H9 (cell line): ENCODE data around the gene OGFR. TPM values are rescaled to one million over a fixed set of nuclear protein-coding genes. Genes with fewer than 3 reads are reported as not detected.

ENCODE experiments used
- DNase-seq: peaks from one replicate; pipeline ENCODE4 v3.0.0-alpha.2; 2017
- H2AFZ ChIP-seq: one replicate; pipeline ENCODE4 v1.6.1; 2013; ENCODE audit warnings: mild to moderate bottlenecking, low read length, control low read depth, moderate library complexity
- H2AK5ac ChIP-seq: 2 replicates; pipeline ENCODE4 v1.6.1; 2013; ENCODE audit warnings: low read length, control low read depth, mixed read lengths; ENCODE audit not compliant: insufficient read length
- H2BK120ac ChIP-seq: one replicate; pipeline ENCODE4 v1.6.1; 2013; ENCODE audit warnings: low read depth, mild to moderate bottlenecking, low read length, control low read depth, inconsistent platforms; ENCODE audit not compliant: poor library complexity, severe bottlenecking
- H2BK12ac ChIP-seq: 2 replicates; pipeline ENCODE4 v1.6.1; 2013; ENCODE audit warnings: low read length, control low read depth, mixed read lengths, low read depth; ENCODE audit not compliant: insufficient read length
- H2BK15ac ChIP-seq: 2 replicates; pipeline ENCODE4 v1.6.1; 2013; ENCODE audit warnings: low read depth, low read length, control low read depth
- H2BK20ac ChIP-seq: one replicate; pipeline ENCODE4 v1.6.1; 2013; ENCODE audit warnings: low read depth, mild to moderate bottlenecking, low read length, control low read depth, inconsistent platforms; ENCODE audit not compliant: poor library complexity, severe bottlenecking
- H2BK5ac ChIP-seq: 2 replicates; pipeline ENCODE4 v1.6.1; 2013; ENCODE audit warnings: low read length, control low read depth, mixed read lengths; ENCODE audit not compliant: insufficient read length
- H3K14ac ChIP-seq: 2 replicates; pipeline ENCODE4 v1.6.1; 2013; ENCODE audit warnings: low read length, control low read depth; ENCODE audit not compliant: insufficient read depth
- H3K18ac ChIP-seq: 2 replicates; pipeline ENCODE4 v1.6.1; 2013; ENCODE audit warnings: low read depth, mild to moderate bottlenecking, mixed read lengths, low read length, control low read depth; ENCODE audit not compliant: insufficient read length
- H3K23ac ChIP-seq: 2 replicates; pipeline ENCODE4 v1.6.1; 2013; ENCODE audit warnings: low read length, control low read depth, mixed read lengths, low read depth; ENCODE audit not compliant: insufficient read length
- H3K23me2 ChIP-seq: 2 replicates; pipeline ENCODE4 v1.6.1; 2013; ENCODE audit warnings: low read depth, mild to moderate bottlenecking, mixed read lengths, low read length, control low read depth; ENCODE audit not compliant: insufficient read length, poor library complexity, severe bottlenecking
- H3K27ac ChIP-seq: 2 replicates; pipeline ENCODE4 v1.5.1; 2013; ENCODE audit warnings: low read length, control low read depth, mixed read lengths, low read depth; ENCODE audit not compliant: insufficient read length
- H3K27me3 ChIP-seq: 2 replicates; pipeline ENCODE4 v1.6.1; 2013; ENCODE audit warnings: low read length, control low read depth, inconsistent platforms; ENCODE audit not compliant: insufficient read depth
- H3K4ac ChIP-seq: 2 replicates; pipeline ENCODE4 v1.6.1; 2013; ENCODE audit warnings: low read depth, mild to moderate bottlenecking, control low read depth, inconsistent platforms, low read length, moderate library complexity
- H3K4me1 ChIP-seq: 2 replicates; pipeline ENCODE4 v1.6.1; 2013; ENCODE audit warnings: low read length, control low read depth, inconsistent platforms; ENCODE audit not compliant: insufficient read depth
- H3K4me2 ChIP-seq: 2 replicates; pipeline ENCODE4 v1.6.1; 2013; ENCODE audit warnings: low read length, control low read depth, mixed read lengths; ENCODE audit not compliant: insufficient read length, insufficient read depth
- H3K56ac ChIP-seq: 2 replicates; pipeline ENCODE4 v1.6.1; 2013; ENCODE audit warnings: low read depth, mild to moderate bottlenecking, mixed read lengths, low read length, control low read depth; ENCODE audit not compliant: insufficient read length
- H3K79me1 ChIP-seq: 2 replicates; pipeline ENCODE4 v1.6.1; 2013; ENCODE audit warnings: low read depth, mild to moderate bottlenecking, moderate library complexity, low read length, control low read depth, inconsistent platforms; ENCODE audit not compliant: insufficient read depth, poor library complexity, severe bottlenecking
- H3K79me2 ChIP-seq: 2 replicates; pipeline ENCODE4 v1.6.1; 2013; ENCODE audit warnings: low read length, control low read depth, inconsistent platforms; ENCODE audit not compliant: insufficient read depth
- H3K9ac ChIP-seq: 2 replicates; pipeline ENCODE4 v1.6.1; 2013; ENCODE audit warnings: low read length, control low read depth, mixed read lengths; ENCODE audit not compliant: insufficient read length; ENCODE audit errors: extremely low read depth
- H3K9me3 ChIP-seq: one replicate; pipeline ENCODE4 v1.6.1; 2013; ENCODE audit warnings: low read depth, low read length, inconsistent platforms; ENCODE audit not compliant: control insufficient read depth
- H3T11ph ChIP-seq: one replicate; pipeline ENCODE4 v1.6.1; 2013; ENCODE audit warnings: mild to moderate bottlenecking, low read length, control low read depth, inconsistent platforms
- H4K20me1 ChIP-seq: one replicate; pipeline ENCODE4 v1.6.1; 2013; ENCODE audit not compliant: control insufficient read depth, insufficient read length, insufficient read depth
- H4K5ac ChIP-seq: 2 replicates; pipeline ENCODE4 v1.6.1; 2013; ENCODE audit warnings: low read depth, mild to moderate bottlenecking, mixed read lengths, low read length, control low read depth; ENCODE audit not compliant: insufficient read length
- H4K8ac ChIP-seq: replicated peaks from 2 replicates; pipeline ENCODE4 v1.6.1; 2013; ENCODE audit warnings: low read length, control low read depth, mixed read lengths, low read depth; ENCODE audit not compliant: insufficient read length
- H4K91ac ChIP-seq: 2 replicates; pipeline ENCODE4 v1.6.1; 2013; ENCODE audit warnings: low read depth, mild to moderate bottlenecking, moderate library complexity, mixed read lengths, low read length, control low read depth; ENCODE audit not compliant: insufficient read length
- H3K27ac Mint-ChIP-seq, 3 experiments: 2 replicates in 2 of 3; 3 replicates in 1 of 3; pipeline ENCODE4 v1.8.0; 2020 to 2021; ENCODE audit warnings: mixed read lengths in 3 of 3, mild to moderate bottlenecking in 1 of 3, moderate library complexity in 1 of 3
- H3K27me3 Mint-ChIP-seq: 2 replicates; pipeline ENCODE4 v1.8.0; 2021; ENCODE audit warnings: low read depth, mild to moderate bottlenecking, moderate library complexity, mixed read lengths
- H3K36me3 Mint-ChIP-seq, 3 experiments: 2 replicates in 2 of 3; 3 replicates in 1 of 3; pipeline ENCODE4 v1.8.0; 2020 to 2021; ENCODE audit warnings: low read depth in 3 of 3, mixed read lengths in 3 of 3; ENCODE audit not compliant: insufficient read depth in 1 of 3
- H3K4me1 Mint-ChIP-seq, 2 experiments: 2 replicates each; pipeline ENCODE4 v1.8.0; 2020; ENCODE audit warnings: mixed read lengths in 2 of 2
- H3K4me3 Mint-ChIP-seq, 2 experiments: 2 replicates in 1 of 2; 3 replicates in 1 of 2; pipeline ENCODE4 v1.8.0; 2020 to 2021; ENCODE audit warnings: mild to moderate bottlenecking in 2 of 2, mixed read lengths in 2 of 2, moderate library complexity in 1 of 2
- H3K9me3 Mint-ChIP-seq, 2 experiments: 2 replicates in 1 of 2; 3 replicates in 1 of 2; pipeline ENCODE4 v1.8.0; 2020; ENCODE audit warnings: mild to moderate bottlenecking in 2 of 2, mixed read lengths in 2 of 2, moderate library complexity in 1 of 2
- CTCF ChIP-seq: fragments of 200-600 bp; sonication (generic); conservative IDR thresholded peaks from 3 replicates; pipeline ENCODE4 v1.8.0; 2021; ENCODE audit warnings: antibody characterized with exemption, mild to moderate bottlenecking
- WGBS: extraction: QIAGEN DNeasy Blood & Tissue Kit; methylation state at CpG from one replicate; pipeline ENCODE4 v1.1.7; 2013; ENCODE audit warnings: missing lambda C conversion rate, low lambda C conversion rate, mixed read lengths; ENCODE audit not compliant: insufficient read length; ENCODE audit errors: extremely low coverage; 5-methylcytosine and 5-hydroxymethylcytosine counted together
- total RNA-seq: library from RNA; stranded (reverse); gene quantifications from 2 replicates; pipeline ENCODE4 v1.2.1, GENCODE V29; 2021

Gene OGFR
- total RNA-seq, 1 experiment from 2014 or later = 33.1 TPM

- Histone ChIP-seq H2BK12ac (no peak overlapping the region), H3K4me1 (no peaks in the 10 kb centered on the region), H3K23me2 (peaks cover under 1% of the 10 kb centered on the region), H2BK5ac (no peak overlapping the region), H3K4ac (no peak overlapping the region), H3K27ac (no peak overlapping the region), H4K5ac (no peak overlapping the region), H4K20me1 (no peaks in the 10 kb centered on the region), H2BK20ac (no peak overlapping the region), H4K8ac (no peak overlapping the region), H3K79me1 (no peaks in the 10 kb centered on the region), H3K4me2 (no peak overlapping the region), H2AK5ac (no peak overlapping the region), H3K23ac (no peak overlapping the region), H3K18ac (no peak overlapping the region), H2BK120ac (no peak overlapping the region), H4K91ac (no peak overlapping the region), H3K56ac (no peak overlapping the region), H3K14ac (no peak overlapping the region), H3K9ac (no peak overlapping the region), H2AFZ (no peak overlapping the region), H3K9me3 (no peaks in the 10 kb centered on the region), H3K79me2 (no peaks in the 10 kb centered on the region), H2BK15ac (no peak overlapping the region), H3T11ph (no peak overlapping the region), H3K27me3 (no peaks in the 10 kb centered on the region)
- DNase-seq = no peak
- H3K4me3 Mint-ChIP-seq = no peak overlapping the region
- no CpG with 5 or more reads among the region's 22 CpGs for whole genome bisulfite sequencing
- peaks cover 19% of the 10 kb centered on the region for H3K27me3 Mint-ChIP-seq
- peaks cover 12 to 17% of the 10 kb centered on the region in 2 experiments for H3K4me1 Mint-ChIP-seq
- no peaks in the 10 kb centered on the region for H3K9me3 Mint-ChIP-seq
- peaks cover 15 to 38% (median 34%) of the 10 kb centered on the region in 3 experiments for H3K36me3 Mint-ChIP-seq
- no peak for TF ChIP-seq CTCF
- peak overlapping the region in 1 of 3 experiments; percentile 70; a peak in 1 of 7 replicates for H3K27ac Mint-ChIP-seq
Observed at GRCh38 chr20:62802026-62802712, 2.5 kb upstream of the OGFR start.
